Spinal cord (tissue), 10 donors: ENCODE results near the gene MYO3A. TPM values are rescaled to one million over a fixed set of nuclear protein-coding genes. Genes with fewer than 3 reads are reported as not detected.
A peak's percentile ranks its signal among the peaks of the same experiment; 100 is the strongest.
"Not testable (repeated sequence)": the region's sequence is repeated elsewhere in the genome, so short reads cannot be mapped to it uniquely, and the experiment has no call there.

ENCODE experiments used
- DNase-seq, 6 donors: peaks; one replicate each; pipeline versions ENCODE4 v3.0.0 to v3.0.0-alpha.2; 2013 to 2015; ENCODE audit warnings: low spot score in 6 of 6, low read depth in 4 of 6
- H3K27ac ChIP-seq: one replicate; pipeline ENCODE4 v1.5.1; 2013; ENCODE audit warnings: low read depth, low read length, control low read depth
- H3K27me3 ChIP-seq: one replicate; pipeline ENCODE4 v1.6.1; 2013; ENCODE audit warnings: low read length; ENCODE audit not compliant: control insufficient read depth, insufficient read depth
- H3K36me3 ChIP-seq: one replicate; pipeline ENCODE4 v1.6.1; 2013; ENCODE audit warnings: low read length; ENCODE audit not compliant: control insufficient read depth, insufficient read depth
- H3K4me1 ChIP-seq: one replicate; pipeline ENCODE4 v1.6.1; 2013; ENCODE audit warnings: low read length; ENCODE audit not compliant: control insufficient read depth, insufficient read depth
- H3K4me3 ChIP-seq: one replicate; pipeline ENCODE4 v1.5.1; 2013; ENCODE audit warnings: low read depth, low read length, control low read depth
- H3K9me3 ChIP-seq: one replicate; pipeline ENCODE4 v1.6.1; 2013; ENCODE audit warnings: low read length; ENCODE audit not compliant: control insufficient read depth, insufficient read depth
- WGBS: methylation state at CpG from one replicate; pipeline ENCODE4 v1.1.5; 2013; ENCODE audit warnings: missing lambda C conversion rate; ENCODE audit not compliant: insufficient coverage; 5-methylcytosine and 5-hydroxymethylcytosine counted together
- polyA plus RNA-seq, 2 donors: library from polyadenylated mRNA; unstranded; fragments of 120-200 nt; gene quantifications; one replicate each; pipeline ENCODE4 v1.2.1, GENCODE V29; 2013; ENCODE audit not compliant: insufficient read length in 2 of 2
- total RNA-seq, 2 donors: library from RNA; depleted of rRNA in 1 of 2; stranded (reverse); fragments of 120-200 nt in 1 of 2; fragments of >200 nt in 1 of 2; gene quantifications; one replicate each; pipeline versions ENCODE4 v1.2.3 to v1.2.4, GENCODE V29; 2013 to 2014
- donor health status: healthy.

Gene MYO3A
- total and polyA plus RNA-seq, 4 donors: 2.0 to 4.7 (median 3.9) TPM

DNA sequence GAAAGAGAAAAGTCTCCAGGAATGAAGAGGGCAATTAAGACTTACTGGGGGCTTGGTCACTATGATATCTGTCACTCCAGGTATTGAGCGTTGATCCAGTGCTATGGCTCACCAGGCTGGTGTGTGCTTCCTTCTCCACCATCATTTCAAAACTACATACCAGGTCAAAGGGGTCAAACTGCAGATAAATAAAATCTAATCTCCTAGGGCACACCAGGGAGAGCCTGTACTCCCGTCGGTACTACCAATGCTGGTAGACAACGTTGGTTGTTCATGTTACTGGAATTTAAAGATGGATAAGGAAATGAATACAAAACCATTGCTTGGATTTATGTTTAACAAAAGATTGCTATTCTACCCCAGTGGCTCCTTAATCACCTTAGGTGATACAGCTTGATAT, 118.3 kb downstream of the MYO3A start:
- 80% methylated on average over 1 of the region's 4 CpGs for WGBS
- Histone ChIP-seq H3K9me3 (no peaks in the 10 kb centered on the region), H3K4me1 (no peaks in the 10 kb centered on the region), H3K4me3 (no peak overlapping the region), H3K36me3 (no peaks in the 10 kb centered on the region), H3K27me3 (no peaks in the 10 kb centered on the region), H3K27ac (no peak overlapping the region)
- no peak for DNase-seq

- Histone ChIP-seq H3K9me3 (no peaks in the 10 kb centered on the region), H3K36me3 (no peaks in the 10 kb centered on the region), H3K4me3 (no peak overlapping the region), H3K4me1 (no peaks in the 10 kb centered on the region), H3K27me3 (no peaks in the 10 kb centered on the region), H3K27ac (no peak overlapping the region)
- DNase-seq: no peak
- 67% methylated on average over 1 of the region's 1 CpG for WGBS
Observed at GRCh38 chr10:26057466-26057865, 123.4 kb downstream of the MYO3A start.

- Histone ChIP-seq H3K27ac (no peak overlapping the region), H3K27me3 (no peaks in the 10 kb centered on the region), H3K4me1 (no peaks in the 10 kb centered on the region), H3K4me3 (no peak overlapping the region), H3K36me3 (no peaks in the 10 kb centered on the region), H3K9me3 (no peaks in the 10 kb centered on the region)
- DNase-seq: no peak
Observed at GRCh38 chr10:26064106-26064505, 130.1 kb downstream of the MYO3A start.

DNA sequence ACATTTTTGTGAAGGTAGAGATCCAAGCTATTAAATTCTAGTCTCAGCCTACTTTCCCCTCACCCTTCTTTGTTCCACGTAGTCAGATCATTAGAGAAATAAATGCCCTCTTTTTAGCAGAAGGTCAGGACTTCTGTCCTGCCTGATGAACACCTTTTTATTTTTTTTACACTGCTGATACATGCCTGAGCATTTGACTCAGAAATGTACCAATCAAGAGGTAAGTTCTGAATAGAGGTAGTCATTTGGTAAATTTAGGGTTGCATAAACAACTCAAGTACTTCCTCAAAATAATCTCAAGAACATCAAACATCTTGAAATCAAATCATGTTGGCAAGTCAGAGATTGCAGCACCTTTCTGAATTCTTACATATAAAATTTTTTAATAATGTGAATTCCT, 133.7 kb downstream of the MYO3A start:
- Histone ChIP-seq H3K4me3 (no peak overlapping the region), H3K4me1 (no peaks in the 10 kb centered on the region), H3K36me3 (no peaks in the 10 kb centered on the region), H3K27me3 (no peaks in the 10 kb centered on the region), H3K9me3 (no peaks in the 10 kb centered on the region), H3K27ac (no peak overlapping the region)
- no peak for DNase-seq
- WGBS: no CpG with 5 or more reads among the region's 1 CpG

GRCh38 chr10:26080971-26081370, 146.9 kb downstream of the MYO3A start:
- not testable (repeated sequence) for H3K9me3 ChIP-seq, H3K27ac ChIP-seq, H3K4me3 ChIP-seq, H3K36me3 ChIP-seq, H3K4me1 ChIP-seq, H3K27me3 ChIP-seq, DNase-seq
- 100% methylated on average over 1 of the region's 7 CpGs for WGBS

DNA sequence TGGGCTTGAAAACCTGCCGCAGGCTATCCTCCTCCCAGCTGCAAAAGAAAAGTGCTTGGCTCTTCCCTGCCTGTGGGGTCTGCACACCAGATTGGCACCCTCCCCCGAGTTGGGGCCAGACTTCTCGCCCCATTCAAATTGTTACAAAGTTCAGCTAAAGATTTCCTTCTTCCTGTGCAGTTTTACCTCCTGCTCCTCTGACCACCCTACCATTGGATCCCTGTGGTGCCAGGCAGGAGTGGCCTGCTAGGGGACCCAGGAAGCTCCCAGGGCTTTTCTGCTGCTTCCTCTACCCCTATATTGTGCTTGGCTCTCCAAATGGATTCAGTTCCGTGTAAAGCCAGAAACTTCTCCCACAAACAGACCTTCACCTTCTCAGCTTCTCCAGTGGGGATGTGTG, 147.4 kb downstream of the MYO3A start:
- 97% methylated on average over 3 of the region's 4 CpGs for WGBS
- H3K4me1 ChIP-seq: no peaks in the 10 kb centered on the region
- H3K4me3 ChIP-seq: no peak overlapping the region
- H3K27ac ChIP-seq: no peak overlapping the region
- H3K36me3 ChIP-seq: no peaks in the 10 kb centered on the region
- no peak for DNase-seq
- no peaks in the 10 kb centered on the region for H3K9me3 ChIP-seq
- no peaks in the 10 kb centered on the region for H3K27me3 ChIP-seq

- no peak overlapping the region for H3K27ac ChIP-seq
- no peak overlapping the region for H3K4me3 ChIP-seq
- H3K36me3 ChIP-seq: no peaks in the 10 kb centered on the region
- no peaks in the 10 kb centered on the region for H3K9me3 ChIP-seq
- H3K4me1 ChIP-seq: no peaks in the 10 kb centered on the region
- no peak for DNase-seq
- no peaks in the 10 kb centered on the region for H3K27me3 ChIP-seq
- WGBS: 80% methylated on average over 1 of the region's 3 CpGs
Observed at GRCh38 chr10:26085549-26085948, 151.5 kb downstream of the MYO3A start.

- Histone ChIP-seq H3K36me3 (no peaks in the 10 kb centered on the region), H3K4me3 (no peak overlapping the region), H3K9me3 (no peaks in the 10 kb centered on the region), H3K4me1 (no peaks in the 10 kb centered on the region), H3K27ac (no peak overlapping the region), H3K27me3 (no peaks in the 10 kb centered on the region)
- DNase-seq: no peak
- 100% methylated on average over 2 of the region's 3 CpGs for WGBS
Observed at GRCh38 chr10:26087666-26088065, 153.6 kb downstream of the MYO3A start.

- 100% methylated on average over 3 of the region's 5 CpGs for WGBS
- H3K27ac ChIP-seq: no peak overlapping the region
Observed at GRCh38 chr10:26090026-26090425, 156.0 kb downstream of the MYO3A start.

DNA sequence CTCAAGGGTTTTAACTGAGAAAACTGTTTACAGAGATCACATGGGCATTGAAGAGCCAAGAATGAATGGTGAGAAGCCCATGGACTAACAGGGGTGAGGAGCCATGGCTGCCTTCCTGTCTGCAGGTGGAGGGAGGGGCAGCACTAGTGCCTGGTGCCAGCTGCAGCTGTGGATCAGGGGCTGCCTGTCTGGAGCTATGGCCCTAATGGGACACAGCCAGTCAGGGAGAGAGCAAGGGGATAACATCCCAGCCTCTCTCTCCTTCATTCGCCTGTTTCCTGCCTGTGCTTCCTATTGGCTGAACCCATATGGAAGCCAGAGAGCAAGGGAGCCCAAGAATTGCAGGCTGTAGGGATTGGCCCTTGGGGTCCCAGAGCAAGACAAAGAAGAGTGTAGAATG, 156.7 kb downstream of the MYO3A start:
- no peak for DNase-seq
- no CpG with 5 or more reads among the region's 1 CpG for WGBS
- Histone ChIP-seq H3K27ac (no peak overlapping the region), H3K4me3 (no peak overlapping the region), H3K36me3 (no peaks in the 10 kb centered on the region), H3K4me1 (no peaks in the 10 kb centered on the region), H3K27me3 (no peaks in the 10 kb centered on the region), H3K9me3 (no peaks in the 10 kb centered on the region)

More at GRCh38 chr10:26090026-26090425, 156.0 kb downstream of the MYO3A start:
- H3K4me3 ChIP-seq: no peak overlapping the region
- no peaks in the 10 kb centered on the region for H3K36me3 ChIP-seq
- peak in 1 of 6 donors; percentile 58 for DNase-seq
- no peaks in the 10 kb centered on the region for H3K9me3 ChIP-seq
- no peaks in the 10 kb centered on the region for H3K27me3 ChIP-seq
- no peaks in the 10 kb centered on the region for H3K4me1 ChIP-seq
